ENCODE data around the gene TPRG1.

GRCh38 chr3:189139611-189139940 is 32.2 kb upstream of the TPRG1 start:
- TF ChIP-seq CTCF (IDR thresholded peaks at IDR 0.05) (no peak), EZH2 (IDR thresholded peaks at IDR 0.05) (no peak), EZH2phosphoT487 (IDR thresholded peaks at IDR 0.05) (no peak)

Measured in neural progenitor cell (in vitro differentiated cells).